GM12892 (cell line): ENCODE results near the gene CPA5.

ENCODE experiments used
- POLR2A ChIP-seq: IDR thresholded peaks from 2 replicates; pipeline ENCODE4 v1.6.1; 2011; ENCODE audit warnings: low read depth, low read length, control low read depth
- POLR2AphosphoS5 ChIP-seq: IDR thresholded peaks from 2 replicates; pipeline ENCODE4 v1.6.1; 2011; ENCODE audit warnings: low read depth, low read length, control low read depth
- TAF1 ChIP-seq: IDR thresholded peaks from 2 replicates; pipeline ENCODE4 v1.6.1; 2011; ENCODE audit warnings: low read depth, mild to moderate bottlenecking, control low read depth, low read length, borderline replicate concordance

DNA sequence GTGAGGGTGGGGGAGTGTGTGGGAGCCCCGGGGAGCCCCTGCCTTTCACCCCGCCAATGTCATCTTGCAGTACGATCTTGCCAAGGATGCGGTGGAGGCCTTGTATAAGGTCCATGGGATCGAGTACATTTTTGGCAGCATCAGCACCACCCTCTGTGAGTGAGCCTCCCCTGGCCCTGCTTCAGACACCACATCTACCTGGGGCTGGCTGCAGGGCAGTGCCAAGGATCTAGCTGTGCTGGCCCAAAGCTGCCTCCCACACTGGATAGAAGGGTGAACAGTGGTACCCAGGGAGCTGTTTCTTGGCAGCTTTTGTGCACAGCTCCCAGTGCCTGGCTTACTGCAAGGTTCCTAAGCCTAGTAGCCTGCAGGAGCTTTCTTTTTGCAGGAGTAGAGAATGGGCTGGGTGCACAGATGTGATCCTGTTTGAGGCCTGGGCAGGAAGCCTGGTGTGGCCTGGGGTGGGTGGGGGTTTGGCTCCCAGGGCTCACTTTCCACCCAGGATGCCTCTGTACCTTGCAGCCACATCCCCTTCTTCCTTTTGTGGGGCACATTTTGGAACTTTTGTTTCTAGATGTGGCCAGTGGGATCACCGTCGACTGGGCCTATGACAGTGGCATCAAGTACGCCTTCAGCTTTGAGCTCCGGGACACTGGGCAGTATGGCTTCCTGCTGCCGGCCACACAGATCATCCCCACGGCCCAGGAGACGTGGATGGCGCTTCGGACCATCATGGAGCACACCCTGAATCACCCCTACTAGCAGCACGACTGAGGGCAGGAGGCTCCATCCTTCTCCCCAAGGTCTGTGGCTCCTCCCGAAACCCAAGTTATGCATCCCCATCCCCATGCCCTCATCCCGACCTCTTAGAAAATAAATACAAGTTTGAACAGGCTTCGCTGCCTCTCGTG is 23.5 kb downstream of the CPA5 start:
- TF ChIP-seq TAF1: no peak
- no peak for TF ChIP-seq POLR2AphosphoS5
- no peak for TF ChIP-seq POLR2A
